ENCODE measurements around the gene RANBP10.

Gene RANBP10

DNA sequence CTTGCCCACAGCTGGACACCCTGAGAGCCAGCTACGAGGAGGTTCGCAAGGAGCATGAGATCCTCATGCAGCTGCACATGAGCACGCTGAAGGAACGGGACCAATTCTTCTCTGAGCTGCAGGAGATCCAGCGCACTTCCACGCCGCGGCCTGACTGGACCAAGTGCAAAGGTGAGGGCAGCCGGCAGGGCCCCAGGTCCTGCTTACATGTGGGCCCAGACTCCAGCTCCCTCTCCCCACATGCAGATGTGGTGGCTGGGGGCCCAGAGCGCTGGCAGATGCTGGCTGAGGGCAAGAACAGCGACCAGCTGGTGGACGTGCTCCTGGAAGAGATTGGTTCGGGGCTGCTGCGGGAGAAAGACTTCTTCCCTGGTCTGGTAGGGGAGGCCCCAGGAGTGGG lies 19.5 kb upstream of the RANBP10 start:
- no peak for DNase-seq (ENCODE audit: low spot score)

- DNase-seq (ENCODE audit: low spot score), result no peak
Measured at GRCh38 chr16:67825119-67825518, 18.8 kb upstream of the RANBP10 start.

DNA sequence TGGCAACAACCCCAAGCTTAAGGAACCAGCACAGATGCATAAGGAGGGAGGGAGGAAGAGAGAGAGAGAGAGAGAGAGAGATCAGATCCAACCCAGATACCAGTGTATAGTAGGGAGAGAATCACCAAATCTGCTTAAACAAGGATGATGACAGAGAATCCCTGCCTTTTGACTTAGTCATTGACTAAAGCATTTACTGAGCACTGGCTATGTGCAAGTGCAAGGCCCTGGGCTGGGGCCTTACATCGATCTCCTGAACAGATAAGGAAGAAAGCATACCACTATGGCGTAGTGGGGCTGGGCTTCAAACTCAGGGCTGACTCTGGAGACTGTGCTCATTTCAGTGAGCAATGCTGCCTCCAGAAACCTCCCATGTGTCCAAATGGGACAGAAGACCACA lies 16.2 kb upstream of the RANBP10 start:
- no peak for DNase-seq (ENCODE audit: low spot score)

- no peak for DNase-seq (ENCODE audit: low spot score)
Measured at GRCh38 chr16:67820608-67821259, 14.4 kb upstream of the RANBP10 start.

GRCh38 chr16:67814567-67814966 lies 8.2 kb upstream of the RANBP10 start:
- DNase-seq (ENCODE audit: low spot score), result no peak

- DNase-seq (ENCODE audit: low spot score), result no peak
Measured at GRCh38 chr16:67811899-67812298, 5.5 kb upstream of the RANBP10 start.

GRCh38 chr16:67807148-67807682 lies 855 bp upstream of the RANBP10 start:
- no peak for DNase-seq (ENCODE audit: low spot score)

DNA sequence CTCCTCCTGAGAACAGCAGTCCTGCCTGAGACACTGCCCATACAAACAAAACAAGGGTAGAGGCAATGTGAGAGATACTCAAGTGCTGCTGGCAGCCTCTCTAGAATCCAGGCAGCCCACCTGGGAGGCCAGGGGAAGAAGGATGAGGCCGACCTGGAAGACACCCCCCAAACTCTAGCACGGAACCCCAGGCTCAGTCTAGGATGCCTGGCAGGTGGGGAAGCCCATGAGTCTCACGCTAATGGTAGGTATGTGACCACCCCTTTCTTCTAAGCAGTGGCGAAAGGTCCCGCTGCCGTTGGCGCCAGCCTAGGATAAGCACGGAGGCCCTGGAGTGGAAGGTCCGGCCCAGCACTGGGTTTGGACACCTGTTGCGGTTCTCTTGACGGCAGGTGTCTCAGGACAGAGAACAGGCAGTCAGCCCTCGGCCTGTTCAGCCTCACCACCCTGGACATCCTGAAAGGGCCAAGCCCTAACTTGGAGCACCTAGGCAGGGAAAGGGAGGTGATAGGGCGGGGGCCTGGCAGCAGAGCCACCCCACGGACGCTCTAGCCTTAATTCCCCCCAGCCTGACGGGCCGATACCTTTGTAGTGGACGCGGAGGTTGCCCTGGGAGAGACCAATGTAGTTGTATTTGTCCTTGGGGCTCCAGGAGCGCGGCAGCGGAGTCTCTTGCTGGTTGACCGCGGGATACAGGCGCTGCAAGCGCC lies 487 bp downstream of the RANBP10 start:
- DNase-seq (ENCODE audit: low spot score), result no peak

DNA sequence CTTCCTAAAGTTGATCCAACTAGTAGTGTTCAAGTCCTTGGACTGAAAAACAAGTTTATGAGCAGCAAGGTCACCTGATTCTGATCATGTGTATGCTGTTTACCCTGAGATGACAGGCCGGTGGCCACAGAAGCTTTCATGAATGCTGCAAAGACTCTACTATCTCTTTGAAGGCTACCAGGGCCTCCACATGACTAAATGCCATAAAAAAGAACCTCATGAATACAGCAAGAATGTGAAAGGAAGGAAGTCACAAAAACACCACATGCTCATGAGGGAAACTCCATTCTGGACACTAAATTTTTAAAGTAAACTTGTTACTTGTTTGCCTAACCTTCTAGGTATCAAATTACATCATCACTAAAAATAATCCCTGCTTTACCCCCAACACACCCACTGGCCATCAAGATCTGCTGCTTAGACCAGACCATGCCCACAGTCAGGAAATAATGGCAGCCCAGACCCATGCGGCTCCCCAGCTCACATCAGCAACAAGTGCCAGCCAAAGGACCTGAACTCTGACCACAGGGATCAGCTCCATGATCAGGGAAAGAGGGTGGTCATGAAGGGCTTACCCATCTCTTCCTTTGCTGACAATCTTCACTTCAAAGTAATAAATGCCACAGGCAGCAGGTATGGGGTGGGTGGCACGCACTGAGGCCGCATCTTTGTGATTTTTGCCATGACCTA lies 1.4 kb downstream of the RANBP10 start:
- no peak for DNase-seq (ENCODE audit: low spot score)

- DNase-seq (ENCODE audit: low spot score), result no peak
Measured at GRCh38 chr16:67803894-67804293, 2.5 kb downstream of the RANBP10 start.

DNA sequence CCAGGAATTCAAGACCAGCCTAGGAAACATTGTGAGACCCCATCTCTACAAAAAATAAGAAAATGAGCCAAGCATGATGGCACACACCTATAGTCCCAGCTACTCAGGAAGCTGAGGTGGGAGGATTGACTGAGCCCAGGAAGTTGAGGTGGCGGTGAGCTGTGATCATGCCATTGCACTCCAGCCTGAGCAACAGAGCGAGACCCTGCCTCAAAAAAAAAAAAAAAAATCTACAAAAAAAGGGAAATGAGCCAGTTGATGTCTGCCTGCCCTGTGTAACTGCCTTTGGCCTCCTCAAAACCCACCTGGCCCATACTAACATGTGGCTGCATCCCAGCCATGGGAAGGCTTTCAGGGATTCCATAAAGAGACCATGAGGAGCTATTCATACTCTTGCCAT lies 4.5 kb downstream of the RANBP10 start:
- no peak for DNase-seq (ENCODE audit: low spot score)

- no peak for DNase-seq (ENCODE audit: low spot score)
Measured at GRCh38 chr16:67801241-67801640, 5.1 kb downstream of the RANBP10 start.

DNA sequence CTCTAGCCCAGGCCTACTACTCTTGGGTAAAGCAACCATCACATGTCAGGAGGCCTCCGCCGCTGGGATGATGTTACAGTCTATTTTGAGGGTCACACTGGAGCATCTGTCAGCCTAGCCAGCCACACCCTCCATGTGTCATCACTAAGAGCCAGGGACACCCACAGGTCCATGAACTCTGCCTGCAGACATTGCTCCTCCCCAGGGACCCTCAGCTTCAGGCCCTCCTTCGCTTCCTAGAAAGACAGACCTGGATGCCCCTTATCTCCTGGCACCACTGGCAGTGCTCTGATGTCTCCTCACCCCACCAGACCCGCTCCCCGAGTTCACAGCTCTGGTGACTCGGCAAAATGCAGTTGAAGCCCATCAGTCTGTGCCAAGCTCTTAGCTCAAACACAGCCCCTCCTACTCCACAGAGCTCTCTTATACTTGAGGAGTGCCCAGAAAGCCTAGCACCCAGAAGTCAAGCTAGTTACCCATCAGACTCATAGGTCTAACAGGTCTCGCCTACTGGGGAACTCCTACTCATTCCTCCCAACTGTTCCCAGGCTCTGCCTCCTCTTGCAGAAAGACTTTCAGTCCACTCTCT lies 5.9 kb downstream of the RANBP10 start:
- DNase-seq (ENCODE audit: low spot score), result no peak

DNA sequence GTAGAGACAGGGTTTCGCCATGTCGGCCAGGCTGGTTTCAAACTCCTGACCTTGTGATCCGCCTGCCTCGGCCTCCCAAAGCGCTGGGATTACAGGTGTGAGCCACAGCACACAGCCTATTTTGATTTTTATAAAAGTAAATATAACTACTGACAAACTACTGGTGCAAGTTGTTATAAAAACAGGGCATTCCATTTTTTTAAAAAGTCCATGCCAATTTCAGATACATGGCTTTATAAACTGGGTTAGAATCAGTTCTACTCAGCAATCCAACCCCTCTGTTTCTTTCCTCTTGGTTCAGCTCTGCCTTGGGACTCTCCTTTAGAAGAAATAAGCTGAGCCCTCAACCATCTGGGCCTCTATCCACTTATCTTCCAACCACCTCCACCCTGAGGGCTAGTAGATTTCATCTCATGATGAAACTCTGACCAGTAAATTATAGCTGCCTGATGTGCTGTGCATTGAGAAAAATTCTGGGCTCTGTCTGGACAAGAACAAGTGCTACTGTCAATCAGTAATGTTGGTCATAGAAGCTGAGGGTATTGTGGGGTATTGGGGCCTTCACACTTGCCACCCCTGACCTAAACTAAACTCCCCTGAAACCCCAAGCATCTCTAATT lies 10.2 kb downstream of the RANBP10 start:
- DNase-seq (ENCODE audit: low spot score), result no peak

DNA sequence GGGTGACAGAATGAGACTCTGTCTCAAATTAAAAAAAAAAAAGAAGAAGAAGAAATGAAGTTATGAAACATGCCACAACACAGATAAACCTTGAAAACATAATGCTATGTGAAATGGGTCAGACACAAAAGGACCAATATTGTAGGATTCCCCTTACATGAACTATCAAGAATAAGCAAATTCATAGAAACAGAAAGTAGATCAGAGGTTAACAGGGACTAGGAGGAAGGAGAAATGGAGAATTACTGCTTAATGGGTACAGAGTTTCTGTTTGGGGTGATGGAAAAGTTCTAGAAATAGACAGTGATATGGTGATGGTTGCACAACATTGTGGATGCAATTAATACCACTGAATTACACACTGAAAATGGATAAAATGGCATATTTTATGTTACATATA lies 16.3 kb downstream of the RANBP10 start:
- no peak for DNase-seq (ENCODE audit: low spot score)

- no peak for DNase-seq (ENCODE audit: low spot score)
Measured at GRCh38 chr16:67786491-67786890, 19.9 kb downstream of the RANBP10 start.

- DNase-seq (ENCODE audit: low spot score), result no peak
Measured at GRCh38 chr16:67783353-67783725, 23.0 kb downstream of the RANBP10 start.

DNA sequence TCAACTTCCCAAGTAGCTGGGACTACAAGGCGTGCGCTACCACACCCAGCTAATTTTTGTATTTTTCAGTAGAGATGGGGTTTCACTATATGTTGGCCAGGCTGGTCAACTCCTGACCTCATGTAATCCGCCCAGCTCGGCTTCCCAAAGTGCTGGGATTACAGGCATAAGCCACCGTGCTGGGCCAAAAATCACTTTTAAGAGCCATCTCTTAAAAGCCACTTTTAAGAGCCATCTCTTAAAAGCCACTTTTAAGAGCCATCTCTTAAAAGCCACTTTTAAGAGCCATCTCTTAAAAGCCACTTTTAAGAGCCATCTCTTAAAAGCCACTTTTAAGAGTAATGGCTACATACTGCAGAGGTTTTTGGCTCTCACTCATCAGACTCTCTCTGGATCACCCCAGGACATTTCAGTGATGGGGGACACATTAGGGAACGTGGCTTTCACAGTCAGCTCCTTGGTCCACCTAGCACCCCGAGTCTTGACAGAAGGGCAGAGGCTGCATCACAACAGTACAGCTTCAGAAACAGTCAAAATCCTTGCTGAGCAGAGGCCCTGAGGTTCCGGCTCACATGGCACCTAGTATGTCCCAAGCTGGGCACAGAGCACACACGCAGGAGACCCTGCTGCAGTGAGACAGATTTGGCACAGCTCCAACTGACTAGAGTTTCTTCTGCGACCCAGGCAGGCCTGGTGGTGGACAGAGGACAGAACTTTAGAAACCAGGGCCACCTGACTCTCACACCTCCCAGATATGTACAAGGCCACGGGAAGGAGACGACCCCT lies 23.6 kb downstream of the RANBP10 start:
- DNase-seq (ENCODE audit: low spot score), result no peak

DNA sequence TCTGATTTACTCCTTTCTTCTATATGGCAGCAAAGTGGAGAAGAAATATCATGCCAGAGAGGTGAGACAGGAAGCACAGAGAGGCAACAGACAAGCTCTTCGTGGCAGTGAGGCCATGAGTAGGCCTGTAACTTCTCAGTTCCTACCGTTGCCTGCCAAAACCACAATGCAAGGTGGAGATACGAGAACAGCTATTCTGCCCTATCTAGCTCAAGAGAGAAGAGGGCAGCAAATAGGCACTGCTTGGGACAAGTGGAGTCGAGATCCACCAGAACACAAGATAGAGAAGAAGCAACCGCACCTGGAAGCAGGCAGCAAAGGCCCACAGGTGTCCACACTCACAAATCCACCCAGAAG lies 24.8 kb downstream of the RANBP10 start:
- DNase-seq (ENCODE audit: low spot score), result no peak

GRCh38 chr16:67780847-67781564 lies 25.4 kb downstream of the RANBP10 start:
- no peak for DNase-seq (ENCODE audit: low spot score)

Measured in GM03348 (cell line).